T-helper 2 cell treated with Interferon-gamma antibody and Interleukin-4, amounts not matched to agents 5 μg/mL and 100 μg/mL, for 36 hours (primary cell): ENCODE measurements around the gene ZFHX3.

Source experiments
- DNase-seq: peaks from one replicate; pipeline ENCODE4 v3.0.0; 2021; ENCODE audit warnings: low spot score
- H3K27ac Mint-ChIP-seq: one replicate; pipeline ENCODE4 v1.8.0; 2021; ENCODE audit warnings: mild to moderate bottlenecking, mixed read lengths
- H3K27me3 Mint-ChIP-seq: one replicate; pipeline ENCODE4 v1.8.0; 2021; ENCODE audit warnings: low read depth, mixed read lengths
- H3K36me3 Mint-ChIP-seq: one replicate; pipeline ENCODE4 v1.8.0; 2021; ENCODE audit warnings: low read depth, mixed read lengths
- H3K4me1 Mint-ChIP-seq: one replicate; pipeline ENCODE4 v1.8.0; 2021; ENCODE audit warnings: low read depth, mixed read lengths
- H3K4me3 Mint-ChIP-seq: one replicate; pipeline ENCODE4 v1.8.0; 2022; ENCODE audit warnings: mild to moderate bottlenecking, moderate library complexity, mixed read lengths
- H3K9me3 Mint-ChIP-seq: one replicate; pipeline ENCODE4 v1.8.0; 2021; ENCODE audit warnings: mixed read lengths

ZFHX3 gene

DNA sequence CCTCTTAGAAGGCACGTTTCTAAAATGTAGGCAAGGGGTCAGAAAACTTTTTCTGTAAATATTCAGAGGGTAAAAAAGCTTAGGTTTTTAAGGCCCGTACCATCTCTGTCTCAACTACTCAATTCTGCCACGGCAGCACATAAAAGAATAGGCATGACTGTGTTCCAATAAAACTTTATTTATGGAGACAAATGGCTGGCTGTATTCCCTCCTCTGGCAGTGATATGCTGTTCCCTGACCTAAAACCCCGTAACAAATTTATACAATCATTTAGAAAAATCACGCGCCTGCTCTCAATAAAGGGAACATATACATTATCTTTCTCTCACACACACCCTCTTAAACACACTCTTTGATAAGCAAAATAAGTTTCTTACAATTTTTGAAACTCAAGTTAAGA lies 138.7 kb downstream of the ZFHX3 start:
- no peak overlapping the region for H3K4me3 Mint-ChIP-seq
- H3K4me1 Mint-ChIP-seq, result peaks cover under 1% of the 10 kb centered on the region
- H3K36me3 Mint-ChIP-seq, result no peaks in the 10 kb centered on the region
- no peak for DNase-seq
- no peak overlapping the region for H3K27ac Mint-ChIP-seq
- H3K9me3 Mint-ChIP-seq, result no peaks in the 10 kb centered on the region
- peaks cover 9% of the 10 kb centered on the region for H3K27me3 Mint-ChIP-seq

DNA sequence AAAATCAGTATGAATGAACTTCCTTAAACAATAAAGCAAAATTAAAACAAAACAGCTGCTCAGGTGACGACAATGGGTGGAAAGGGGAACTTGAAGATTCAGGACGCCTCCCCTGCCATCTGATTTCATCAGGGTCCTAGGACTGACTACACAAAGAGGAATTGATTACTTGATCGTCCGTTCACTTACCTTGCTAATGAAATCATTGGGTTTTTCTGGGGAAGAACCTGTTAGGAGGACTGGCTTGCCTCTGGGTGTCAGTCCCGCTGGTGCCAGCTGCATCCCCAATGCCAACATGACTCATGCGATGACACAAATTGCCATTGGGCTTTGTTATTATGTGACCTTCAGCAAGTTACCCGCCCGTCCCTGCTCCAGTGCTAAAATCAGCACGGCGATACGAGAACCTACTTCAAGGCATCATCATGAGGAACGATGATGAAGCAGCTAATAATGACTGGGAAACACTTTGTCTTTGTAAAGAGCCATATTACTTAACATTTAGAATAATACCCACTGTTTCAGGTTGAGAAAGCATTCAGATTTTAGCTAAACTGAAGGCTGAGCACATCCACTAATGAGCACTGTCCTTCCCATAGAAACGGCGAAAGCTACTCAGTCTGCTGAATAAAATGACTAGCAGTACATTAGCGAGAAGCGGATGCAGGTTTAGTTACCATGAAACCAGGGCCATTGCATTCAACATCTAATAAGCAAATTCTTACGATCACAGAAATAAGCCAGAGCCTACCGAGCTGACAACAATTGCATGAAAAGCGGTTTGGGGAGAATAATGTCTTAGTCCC lies 139.4 kb downstream of the ZFHX3 start:
- DNase-seq, result no peak
- H3K9me3 Mint-ChIP-seq, result no peaks in the 10 kb centered on the region
- no peak overlapping the region for H3K27ac Mint-ChIP-seq
- H3K27me3 Mint-ChIP-seq, result peaks cover 9% of the 10 kb centered on the region
- no peaks in the 10 kb centered on the region for H3K36me3 Mint-ChIP-seq
- H3K4me3 Mint-ChIP-seq, result no peak overlapping the region
- H3K4me1 Mint-ChIP-seq, result no peaks in the 10 kb centered on the region

DNA sequence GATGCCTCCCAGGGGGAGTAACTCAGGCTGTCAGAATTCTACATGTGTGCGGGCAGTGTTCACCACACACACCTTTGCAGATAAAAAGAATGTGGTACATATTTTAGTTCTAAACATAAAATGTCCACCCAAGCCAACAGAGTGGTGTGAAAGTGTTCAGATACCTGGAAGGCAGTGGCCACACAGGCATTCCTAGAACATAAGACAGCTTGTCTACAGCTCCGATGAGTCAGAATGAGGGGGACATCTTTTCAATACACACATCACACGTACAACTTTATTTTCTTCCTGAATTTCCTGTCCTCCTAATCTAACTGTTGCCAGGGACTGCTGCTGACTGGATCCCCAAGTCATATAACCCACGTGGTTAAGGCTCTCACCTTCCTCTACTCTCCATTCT lies 142.3 kb downstream of the ZFHX3 start:
- no peaks in the 10 kb centered on the region for H3K36me3 Mint-ChIP-seq
- no peaks in the 10 kb centered on the region for H3K9me3 Mint-ChIP-seq
- no peak for DNase-seq
- no peak overlapping the region for H3K4me3 Mint-ChIP-seq
- H3K27me3 Mint-ChIP-seq, result peaks cover 4% of the 10 kb centered on the region
- H3K27ac Mint-ChIP-seq, result no peak overlapping the region
- no peaks in the 10 kb centered on the region for H3K4me1 Mint-ChIP-seq

DNA sequence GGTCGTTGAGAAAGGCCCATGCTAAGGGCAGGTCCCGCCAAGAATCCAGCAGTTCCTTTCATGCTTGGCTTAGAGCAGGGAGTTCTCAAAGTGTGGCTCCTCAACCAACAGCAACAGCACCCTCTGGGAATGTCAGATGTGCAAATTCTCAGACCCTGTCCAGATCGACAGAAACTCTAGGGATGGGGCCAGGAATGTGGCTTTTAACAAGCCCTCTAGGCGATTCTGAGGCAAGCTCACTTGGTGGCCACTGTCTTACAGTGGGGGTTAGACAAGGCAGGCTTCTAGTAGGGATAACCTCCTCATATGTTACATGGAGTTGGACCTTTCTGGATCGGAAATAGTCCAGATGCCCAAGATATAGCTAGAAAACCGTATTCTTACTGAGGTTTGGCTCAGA lies 144.8 kb downstream of the ZFHX3 start:
- Mint-ChIP-seq H3K4me1 (no peaks in the 10 kb centered on the region), H3K27me3 (no peaks in the 10 kb centered on the region), H3K4me3 (no peak overlapping the region), H3K9me3 (no peaks in the 10 kb centered on the region), H3K36me3 (no peaks in the 10 kb centered on the region), H3K27ac (no peak overlapping the region)
- DNase-seq, result no peak

DNA sequence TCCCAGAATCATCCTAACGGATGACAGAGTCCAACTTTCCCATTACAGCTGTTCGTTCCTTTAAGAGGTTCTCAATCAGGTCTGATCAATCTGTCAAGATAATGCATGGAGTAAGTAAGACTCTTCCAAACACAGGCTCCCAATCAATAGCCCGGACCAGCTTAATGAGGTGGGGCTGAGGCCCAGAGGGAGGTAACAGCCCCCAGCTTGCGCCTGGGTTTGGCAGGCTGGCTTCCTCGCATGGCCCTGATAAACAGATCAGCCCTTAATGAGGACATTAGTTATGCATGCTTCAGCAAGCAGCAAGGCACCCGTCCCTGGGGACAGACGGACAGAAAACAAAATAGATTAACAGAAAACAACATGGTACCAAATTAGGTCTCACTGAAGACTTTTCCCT lies 145.7 kb downstream of the ZFHX3 start:
- Mint-ChIP-seq H3K27ac (no peak overlapping the region), H3K4me3 (no peak overlapping the region), H3K27me3 (no peaks in the 10 kb centered on the region), H3K9me3 (no peaks in the 10 kb centered on the region), H3K4me1 (no peaks in the 10 kb centered on the region), H3K36me3 (no peaks in the 10 kb centered on the region)
- DNase-seq, result no peak

DNA sequence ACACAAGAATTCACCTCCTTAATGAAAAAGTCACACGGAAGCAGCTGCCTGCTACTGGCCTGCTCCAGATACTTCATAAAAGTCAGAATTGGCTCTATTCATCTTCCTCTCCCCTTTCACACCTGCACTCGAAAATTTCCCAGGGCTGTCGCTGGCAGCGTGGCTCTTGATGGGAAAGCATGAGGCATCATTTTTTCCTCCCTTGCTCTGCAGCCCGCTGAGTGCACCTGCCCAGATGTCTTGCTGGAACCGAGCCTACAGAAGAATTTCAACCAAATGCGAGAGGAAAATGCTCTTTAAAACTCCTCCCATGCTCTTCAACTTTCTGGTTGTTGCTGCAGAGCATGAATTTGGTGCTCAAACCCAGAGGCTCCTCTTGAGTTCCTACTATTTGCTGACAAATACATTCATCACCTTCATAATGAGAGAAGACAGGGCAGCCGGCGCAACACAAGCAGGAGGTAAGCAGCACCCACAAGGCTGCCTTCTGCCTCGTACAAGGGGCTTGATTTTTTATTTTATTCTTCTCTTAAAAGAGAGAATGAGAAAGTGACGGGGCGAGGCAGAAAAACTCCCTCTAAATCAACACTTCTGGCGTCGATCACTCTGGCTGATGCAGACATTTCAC lies 146.8 kb downstream of the ZFHX3 start:
- Mint-ChIP-seq H3K4me1 (no peaks in the 10 kb centered on the region), H3K4me3 (no peak overlapping the region), H3K9me3 (no peaks in the 10 kb centered on the region), H3K36me3 (no peaks in the 10 kb centered on the region), H3K27me3 (no peaks in the 10 kb centered on the region), H3K27ac (no peak overlapping the region)
- no peak for DNase-seq

DNA sequence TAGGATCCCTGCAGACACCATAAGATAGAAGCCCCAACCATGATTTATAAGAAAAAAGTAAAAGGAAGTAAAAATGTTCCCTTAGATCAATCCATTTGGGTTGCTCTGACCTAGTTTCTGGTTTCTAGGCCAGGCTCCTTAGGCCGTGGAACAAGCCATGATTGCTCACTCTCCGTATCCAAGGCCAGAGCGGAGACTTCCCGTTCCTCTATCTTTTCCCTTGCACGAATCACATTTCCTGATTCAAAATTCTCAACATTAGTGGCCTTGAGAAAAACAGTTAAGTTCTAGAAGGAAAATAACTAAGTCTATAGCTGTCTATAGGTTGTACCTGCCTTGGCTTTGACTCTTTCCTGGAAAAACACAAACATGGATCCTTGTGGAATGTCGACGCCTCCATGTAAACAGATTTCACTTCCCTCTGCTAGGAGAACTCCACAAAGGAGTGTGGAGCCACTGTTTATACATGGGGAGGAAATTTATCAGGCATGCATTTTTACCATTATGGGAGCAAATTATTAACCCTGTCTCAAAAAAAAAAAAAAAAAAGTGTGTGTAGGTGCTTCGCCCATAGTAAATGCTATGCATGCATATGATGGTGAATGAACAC lies 149.6 kb downstream of the ZFHX3 start:
- DNase-seq, result no peak
- H3K27me3 Mint-ChIP-seq, result no peaks in the 10 kb centered on the region
- no peaks in the 10 kb centered on the region for H3K9me3 Mint-ChIP-seq
- no peaks in the 10 kb centered on the region for H3K36me3 Mint-ChIP-seq
- H3K4me3 Mint-ChIP-seq, result no peak overlapping the region
- H3K27ac Mint-ChIP-seq, result no peak overlapping the region
- no peaks in the 10 kb centered on the region for H3K4me1 Mint-ChIP-seq

DNA sequence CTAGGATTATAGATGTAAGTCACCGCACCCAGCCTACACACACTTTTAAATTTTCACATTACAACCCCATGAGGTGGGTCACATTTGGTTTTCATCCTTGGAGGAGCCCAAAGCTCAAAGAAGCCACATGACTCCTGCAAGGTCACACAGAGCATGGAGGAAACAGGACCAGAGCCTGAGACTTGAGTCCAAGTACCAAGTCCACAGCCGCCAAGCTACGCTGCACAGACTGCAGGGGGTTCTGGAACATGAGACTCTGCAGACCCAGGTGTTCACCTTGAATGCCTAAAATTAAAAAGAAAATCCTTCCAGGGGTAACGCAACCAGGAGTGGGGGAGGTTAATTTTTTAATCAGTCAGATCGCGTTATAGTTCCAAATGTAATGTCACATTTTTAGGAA lies 150.2 kb downstream of the ZFHX3 start:
- Mint-ChIP-seq H3K4me3 (no peak overlapping the region), H3K27ac (no peak overlapping the region), H3K27me3 (no peaks in the 10 kb centered on the region), H3K36me3 (no peaks in the 10 kb centered on the region), H3K4me1 (no peaks in the 10 kb centered on the region), H3K9me3 (no peaks in the 10 kb centered on the region)
- no peak for DNase-seq

DNA sequence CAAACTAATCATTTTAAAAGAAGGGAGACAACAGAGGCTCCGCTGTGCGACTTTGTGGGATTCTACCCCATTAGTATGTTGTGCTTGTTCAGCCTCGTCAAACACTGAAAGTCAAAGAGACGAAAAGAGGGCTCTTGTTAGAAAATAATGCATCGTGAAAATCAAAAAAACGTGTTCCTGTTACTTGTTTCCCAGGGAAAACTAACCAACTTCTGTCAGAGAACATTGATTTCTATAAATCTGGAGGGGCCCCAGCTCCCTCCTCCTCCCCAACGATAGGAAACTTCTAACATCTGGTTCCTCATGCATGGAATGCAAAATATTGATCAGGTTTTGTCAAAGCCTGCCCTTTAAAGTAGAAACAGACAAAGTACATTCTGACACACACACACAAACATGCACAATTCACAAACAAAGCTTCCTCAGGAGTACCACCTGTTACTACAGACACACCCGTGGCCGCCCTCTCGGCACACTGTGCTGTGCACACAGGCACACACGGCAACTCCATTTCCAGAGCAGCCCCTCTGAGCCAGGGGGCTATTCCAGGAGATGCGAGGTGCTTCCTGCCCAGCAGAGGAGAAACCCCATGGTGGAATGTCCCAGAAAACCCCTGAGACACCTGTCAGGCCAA lies 151.3 kb downstream of the ZFHX3 start:
- no peak for DNase-seq
- Mint-ChIP-seq H3K27ac (no peak overlapping the region), H3K27me3 (no peaks in the 10 kb centered on the region), H3K9me3 (no peaks in the 10 kb centered on the region), H3K36me3 (no peaks in the 10 kb centered on the region), H3K4me3 (no peak overlapping the region), H3K4me1 (no peaks in the 10 kb centered on the region)

DNA sequence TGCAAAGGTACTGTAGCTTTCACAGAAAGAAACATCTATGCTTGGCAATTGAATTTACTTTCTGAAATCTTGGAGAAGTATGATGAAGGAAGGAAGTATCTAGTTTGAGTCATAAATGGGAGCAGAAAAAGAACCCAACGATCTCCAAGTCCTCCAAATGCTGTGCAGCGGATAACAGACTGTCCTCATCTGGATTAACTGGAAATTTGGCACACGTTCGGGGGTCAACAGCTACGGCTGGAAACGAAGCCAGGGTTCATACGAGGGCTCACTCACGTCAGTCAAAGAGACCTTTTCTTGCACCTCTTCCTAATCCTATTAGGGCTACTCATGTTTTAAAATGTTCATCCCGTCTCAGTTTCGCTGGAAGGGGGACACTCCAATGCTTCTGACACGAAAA lies 152.0 kb downstream of the ZFHX3 start:
- H3K9me3 Mint-ChIP-seq, result no peaks in the 10 kb centered on the region
- H3K4me1 Mint-ChIP-seq, result no peaks in the 10 kb centered on the region
- no peak overlapping the region for H3K27ac Mint-ChIP-seq
- DNase-seq, result no peak
- H3K36me3 Mint-ChIP-seq, result no peaks in the 10 kb centered on the region
- no peaks in the 10 kb centered on the region for H3K27me3 Mint-ChIP-seq
- H3K4me3 Mint-ChIP-seq, result no peak overlapping the region

DNA sequence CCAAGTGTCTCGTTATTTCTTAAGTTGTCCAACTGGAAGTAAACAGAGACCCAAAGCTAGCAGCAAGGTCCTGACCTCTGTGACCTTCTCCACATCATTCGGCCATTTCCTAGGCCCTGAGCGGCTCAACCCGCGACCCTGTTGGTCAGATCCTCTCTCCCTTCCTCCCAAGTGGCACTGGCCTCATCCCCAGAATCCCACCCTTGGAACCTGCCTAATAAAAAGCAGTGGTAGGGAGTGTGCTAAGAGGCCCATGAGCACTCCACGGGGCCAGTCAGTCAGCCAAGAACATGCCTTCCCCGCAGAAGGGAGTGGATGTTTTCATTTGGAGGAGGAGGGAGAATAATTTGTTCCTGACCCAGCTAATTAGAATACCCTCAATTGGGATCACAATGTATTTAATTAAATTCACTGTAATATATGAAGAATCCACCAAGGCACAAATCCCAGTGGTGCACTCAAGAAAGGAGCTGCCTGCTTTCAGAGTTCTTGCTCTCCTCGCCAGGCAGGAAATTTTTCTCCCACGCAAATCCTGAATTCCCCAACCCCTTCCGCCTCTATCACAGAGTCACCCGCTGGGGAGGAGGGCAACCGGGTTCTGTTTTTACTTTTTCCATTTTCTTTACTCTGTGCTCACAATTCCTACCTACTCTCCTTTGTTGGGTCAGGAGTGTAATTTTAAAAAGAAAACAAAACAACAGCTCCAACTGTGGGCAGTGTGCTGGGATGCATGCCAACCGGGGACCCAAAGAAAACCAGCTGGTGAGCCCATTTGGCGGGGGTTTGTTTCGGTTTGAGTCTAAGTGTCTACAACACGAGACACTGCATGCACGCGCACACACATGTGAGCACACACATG lies 153.4 kb downstream of the ZFHX3 start:
- no peak overlapping the region for H3K27ac Mint-ChIP-seq
- no peaks in the 10 kb centered on the region for H3K36me3 Mint-ChIP-seq
- peaks cover 10% of the 10 kb centered on the region for H3K9me3 Mint-ChIP-seq
- H3K27me3 Mint-ChIP-seq, result no peaks in the 10 kb centered on the region
- H3K4me1 Mint-ChIP-seq, result no peaks in the 10 kb centered on the region
- no peak for DNase-seq
- H3K4me3 Mint-ChIP-seq, result no peak overlapping the region

DNA sequence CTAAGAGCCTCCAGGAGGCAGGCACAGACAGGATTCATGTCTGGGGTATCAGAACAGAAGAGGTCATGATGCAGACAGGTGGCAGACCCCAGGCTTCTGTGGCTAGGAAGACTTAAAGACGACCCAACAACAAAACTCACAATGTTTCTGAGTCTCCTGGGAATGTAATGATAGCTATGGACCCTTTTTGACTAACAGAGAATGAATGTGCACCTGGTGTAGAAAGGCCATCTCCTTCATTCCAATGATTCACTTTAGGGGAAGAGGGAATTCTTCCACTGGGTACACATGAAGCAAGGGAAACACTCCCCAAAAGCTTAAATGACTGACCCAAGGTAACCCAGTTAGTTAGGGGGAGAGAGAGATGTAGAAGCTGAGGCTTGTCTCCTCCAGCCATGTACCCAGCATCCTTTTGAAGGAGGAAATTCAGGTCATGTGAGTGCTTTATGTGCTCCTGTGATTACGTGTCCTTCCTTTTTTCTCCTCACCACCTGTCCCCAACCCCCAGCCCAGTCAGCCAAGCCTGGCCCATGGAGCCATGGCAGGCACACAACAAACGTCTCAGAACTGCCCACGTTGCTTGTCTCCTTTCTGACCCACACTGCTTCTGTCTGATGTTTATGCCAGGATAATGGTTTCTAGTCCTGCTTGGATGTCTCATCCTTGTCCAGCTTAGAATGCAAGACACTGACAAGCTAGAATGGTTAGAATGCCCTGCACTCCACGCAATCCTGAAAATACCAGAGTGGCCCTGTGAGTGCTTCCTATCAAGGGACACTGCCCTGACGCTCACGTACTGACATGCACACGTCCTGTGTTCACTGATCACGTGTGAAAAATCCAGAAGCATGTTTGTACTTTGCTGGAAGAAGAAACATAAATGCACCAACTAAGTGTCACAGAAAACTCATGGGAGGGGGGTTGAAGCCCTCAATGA lies 156.4 kb downstream of the ZFHX3 start:
- peaks cover 3% of the 10 kb centered on the region for H3K36me3 Mint-ChIP-seq
- no peak for DNase-seq
- H3K27me3 Mint-ChIP-seq, result no peaks in the 10 kb centered on the region
- H3K9me3 Mint-ChIP-seq, result peaks cover 13% of the 10 kb centered on the region
- no peak overlapping the region for H3K4me3 Mint-ChIP-seq
- H3K27ac Mint-ChIP-seq, result no peak overlapping the region
- H3K4me1 Mint-ChIP-seq, result no peaks in the 10 kb centered on the region

DNA sequence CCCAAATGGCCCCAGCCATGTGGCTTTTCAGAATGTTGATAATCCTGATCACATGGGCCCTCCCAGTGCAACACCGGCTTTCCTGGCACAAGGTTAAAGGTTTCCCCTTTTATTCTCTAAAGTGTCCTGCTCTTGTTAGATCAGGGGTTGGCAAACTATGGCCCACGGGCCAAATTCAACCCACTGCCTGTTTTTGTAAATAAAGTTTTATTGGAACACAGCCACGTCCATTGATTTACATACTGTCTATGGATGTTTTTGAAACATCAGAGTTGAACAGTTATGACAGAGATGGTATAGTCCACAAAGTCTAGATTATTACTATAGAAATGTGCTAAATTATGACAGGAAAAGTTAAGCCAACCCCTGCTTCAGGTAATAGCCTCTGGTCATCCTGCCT lies 157.3 kb downstream of the ZFHX3 start:
- no peak overlapping the region for H3K27ac Mint-ChIP-seq
- H3K36me3 Mint-ChIP-seq, result peaks cover 3% of the 10 kb centered on the region
- no peak overlapping the region for H3K4me3 Mint-ChIP-seq
- DNase-seq, result no peak
- H3K4me1 Mint-ChIP-seq, result no peaks in the 10 kb centered on the region
- H3K9me3 Mint-ChIP-seq, result peaks cover 13% of the 10 kb centered on the region
- H3K27me3 Mint-ChIP-seq, result no peaks in the 10 kb centered on the region
